ENCODE data around the gene THADA.
A peak's percentile ranks its signal among the peaks of the same experiment; 100 is the strongest.
"Not testable (repeated sequence)": the region's sequence is repeated elsewhere in the genome, so short reads cannot be mapped to it uniquely, and the experiment has no call there.

Gene THADA

GRCh38 chr2:43284967-43285366 is 310.9 kb downstream of the THADA start:
- Histone ChIP-seq H3K27me3 (ENCODE audit: control insufficient read depth, insufficient read depth, low read length, poor library complexity, severe bottlenecking) (no peaks in the 10 kb centered on the region), H3K36me3 (ENCODE audit: control insufficient read depth, insufficient read depth, low read length) (peaks cover 29% of the 10 kb centered on the region), H3K9me3 (ENCODE audit: control insufficient read depth, low read length) (no peaks in the 10 kb centered on the region), H3K4me3 (ENCODE audit: insufficient read depth, low read depth, low read length) (no peak overlapping the region), H3K4me1 (ENCODE audit: control insufficient read depth, insufficient read depth, low read length) (no peaks in the 10 kb centered on the region), H3K27ac (ENCODE audit: insufficient read depth, low read depth, low read length, poor library complexity, severe bottlenecking) (no peak overlapping the region)
- 88 to 100% methylated on average over 1 of the region's 1 CpG for WGBS, 2 experiments

GRCh38 chr2:43284347-43284746 is 311.5 kb downstream of the THADA start:
- peaks cover 29% of the 10 kb centered on the region for H3K36me3 ChIP-seq (ENCODE audit: control insufficient read depth, insufficient read depth, low read length)
- not testable (repeated sequence) for H3K27ac ChIP-seq (ENCODE audit: insufficient read depth, low read depth, low read length, poor library complexity, severe bottlenecking); H3K4me3 ChIP-seq (ENCODE audit: insufficient read depth, low read depth, low read length); H3K4me1 ChIP-seq (ENCODE audit: control insufficient read depth, insufficient read depth, low read length); H3K27me3 ChIP-seq (ENCODE audit: control insufficient read depth, insufficient read depth, low read length, poor library complexity, severe bottlenecking); H3K9me3 ChIP-seq (ENCODE audit: control insufficient read depth, low read length)
- 95 to 97% methylated on average over 6 of the region's 6 CpGs for WGBS, 2 experiments

GRCh38 chr2:43280994-43281393 is 314.8 kb downstream of the THADA start:
- Histone ChIP-seq H3K27ac (ENCODE audit: insufficient read depth, low read depth, low read length, poor library complexity, severe bottlenecking) (no peak overlapping the region), H3K36me3 (ENCODE audit: control insufficient read depth, insufficient read depth, low read length) (peaks cover 18% of the 10 kb centered on the region), H3K4me1 (ENCODE audit: control insufficient read depth, insufficient read depth, low read length) (peaks cover 11% of the 10 kb centered on the region), H3K4me3 (ENCODE audit: insufficient read depth, low read depth, low read length) (no peak overlapping the region), H3K27me3 (ENCODE audit: control insufficient read depth, insufficient read depth, low read length, poor library complexity, severe bottlenecking) (no peaks in the 10 kb centered on the region), H3K9me3 (ENCODE audit: control insufficient read depth, low read length) (no peaks in the 10 kb centered on the region)
- WGBS, 2 experiments, result 45 to 47% methylated on average over 2 of the region's 2 CpGs

GRCh38 chr2:43279317-43279840 is 316.5 kb downstream of the THADA start:
- Histone ChIP-seq H3K27ac (ENCODE audit: insufficient read depth, low read depth, low read length, poor library complexity, severe bottlenecking) (no peak overlapping the region), H3K9me3 (ENCODE audit: control insufficient read depth, low read length) (no peaks in the 10 kb centered on the region), H3K4me1 (ENCODE audit: control insufficient read depth, insufficient read depth, low read length) (peaks cover 11% of the 10 kb centered on the region), H3K4me3 (ENCODE audit: insufficient read depth, low read depth, low read length) (no peak overlapping the region), H3K27me3 (ENCODE audit: control insufficient read depth, insufficient read depth, low read length, poor library complexity, severe bottlenecking) (no peaks in the 10 kb centered on the region), H3K36me3 (ENCODE audit: control insufficient read depth, insufficient read depth, low read length) (peaks cover 4% of the 10 kb centered on the region)
- WGBS, 2 experiments, result 94 to 95% methylated on average over 8 of the region's 8 CpGs

GRCh38 chr2:43278564-43279220 is 317.1 kb downstream of the THADA start:
- no peak overlapping the region for H3K27ac ChIP-seq (ENCODE audit: insufficient read depth, low read depth, low read length, poor library complexity, severe bottlenecking)
- 89 to 93% methylated on average over 10 of the region's 10 CpGs for WGBS, 2 experiments

GRCh38 chr2:43276962-43277391 is 318.9 kb downstream of the THADA start:
- H3K4me3 ChIP-seq (ENCODE audit: insufficient read depth, low read depth, low read length), result no peak overlapping the region
- no peaks in the 10 kb centered on the region for H3K27me3 ChIP-seq (ENCODE audit: control insufficient read depth, insufficient read depth, low read length, poor library complexity, severe bottlenecking)
- H3K4me1 ChIP-seq (ENCODE audit: control insufficient read depth, insufficient read depth, low read length), result peaks cover 16% of the 10 kb centered on the region
- H3K36me3 ChIP-seq (ENCODE audit: control insufficient read depth, insufficient read depth, low read length), result no peaks in the 10 kb centered on the region
- H3K9me3 ChIP-seq (ENCODE audit: control insufficient read depth, low read length), result no peaks in the 10 kb centered on the region
- peak overlapping the region; percentile 16 for H3K27ac ChIP-seq (ENCODE audit: insufficient read depth, low read depth, low read length, poor library complexity, severe bottlenecking)
- 86 to 89% methylated on average over 3 of the region's 3 CpGs for WGBS, 2 experiments

More at GRCh38 chr2:43278564-43279220, 317.1 kb downstream of the THADA start:
- Histone ChIP-seq H3K27me3 (ENCODE audit: control insufficient read depth, insufficient read depth, low read length, poor library complexity, severe bottlenecking) (no peaks in the 10 kb centered on the region), H3K4me1 (ENCODE audit: control insufficient read depth, insufficient read depth, low read length) (peaks cover 16% of the 10 kb centered on the region), H3K9me3 (ENCODE audit: control insufficient read depth, low read length) (no peaks in the 10 kb centered on the region), H3K36me3 (ENCODE audit: control insufficient read depth, insufficient read depth, low read length) (no peaks in the 10 kb centered on the region), H3K4me3 (ENCODE audit: insufficient read depth, low read depth, low read length) (no peak overlapping the region)

GRCh38 chr2:43276266-43276941 is 319.4 kb downstream of the THADA start:
- H3K4me1 ChIP-seq (ENCODE audit: control insufficient read depth, insufficient read depth, low read length), result peaks cover 16% of the 10 kb centered on the region
- no peaks in the 10 kb centered on the region for H3K9me3 ChIP-seq (ENCODE audit: control insufficient read depth, low read length)
- H3K36me3 ChIP-seq (ENCODE audit: control insufficient read depth, insufficient read depth, low read length), result no peaks in the 10 kb centered on the region
- no peak overlapping the region for H3K4me3 ChIP-seq (ENCODE audit: insufficient read depth, low read depth, low read length)
- H3K27ac ChIP-seq (ENCODE audit: insufficient read depth, low read depth, low read length, poor library complexity, severe bottlenecking), result no peak overlapping the region
- H3K27me3 ChIP-seq (ENCODE audit: control insufficient read depth, insufficient read depth, low read length, poor library complexity, severe bottlenecking), result no peaks in the 10 kb centered on the region
- 92% methylated on average over 6 of the region's 6 CpGs for WGBS, 2 experiments

- WGBS, 2 experiments, result 94 to 99% methylated on average over 4 of the region's 4 CpGs
- Histone ChIP-seq H3K27ac (ENCODE audit: insufficient read depth, low read depth, low read length, poor library complexity, severe bottlenecking) (no peak overlapping the region), H3K4me3 (ENCODE audit: insufficient read depth, low read depth, low read length) (no peak overlapping the region), H3K27me3 (ENCODE audit: control insufficient read depth, insufficient read depth, low read length, poor library complexity, severe bottlenecking) (no peaks in the 10 kb centered on the region), H3K36me3 (ENCODE audit: control insufficient read depth, insufficient read depth, low read length) (no peaks in the 10 kb centered on the region), H3K4me1 (ENCODE audit: control insufficient read depth, insufficient read depth, low read length) (peaks cover 19% of the 10 kb centered on the region), H3K9me3 (ENCODE audit: control insufficient read depth, low read length) (no peaks in the 10 kb centered on the region)
These were observed 321.1 kb downstream of the THADA start for GRCh38 chr2:43274721-43275120.

- peaks cover 26% of the 10 kb centered on the region for H3K4me1 ChIP-seq (ENCODE audit: control insufficient read depth, insufficient read depth, low read length)
- no peaks in the 10 kb centered on the region for H3K36me3 ChIP-seq (ENCODE audit: control insufficient read depth, insufficient read depth, low read length)
- H3K4me3 ChIP-seq (ENCODE audit: insufficient read depth, low read depth, low read length), result no peak overlapping the region
- no peaks in the 10 kb centered on the region for H3K27me3 ChIP-seq (ENCODE audit: control insufficient read depth, insufficient read depth, low read length, poor library complexity, severe bottlenecking)
- no peak overlapping the region for H3K27ac ChIP-seq (ENCODE audit: insufficient read depth, low read depth, low read length, poor library complexity, severe bottlenecking)
- no peaks in the 10 kb centered on the region for H3K9me3 ChIP-seq (ENCODE audit: control insufficient read depth, low read length)
- WGBS, 2 experiments, result 93 to 97% methylated on average over 4 of the region's 4 CpGs
These were observed 321.8 kb downstream of the THADA start for GRCh38 chr2:43274055-43274454.

- H3K9me3 ChIP-seq (ENCODE audit: control insufficient read depth, low read length), result no peaks in the 10 kb centered on the region
- peaks cover 29% of the 10 kb centered on the region for H3K4me1 ChIP-seq (ENCODE audit: control insufficient read depth, insufficient read depth, low read length)
- no peaks in the 10 kb centered on the region for H3K27me3 ChIP-seq (ENCODE audit: control insufficient read depth, insufficient read depth, low read length, poor library complexity, severe bottlenecking)
- no peak overlapping the region for H3K27ac ChIP-seq (ENCODE audit: insufficient read depth, low read depth, low read length, poor library complexity, severe bottlenecking)
- 97 to 99% methylated on average over 3 to 4 of the region's 4 CpGs for WGBS, 2 experiments
- no peaks in the 10 kb centered on the region for H3K36me3 ChIP-seq (ENCODE audit: control insufficient read depth, insufficient read depth, low read length)
- H3K4me3 ChIP-seq (ENCODE audit: insufficient read depth, low read depth, low read length), result no peak overlapping the region
These were observed 322.3 kb downstream of the THADA start for GRCh38 chr2:43273529-43273928.
